Thyroid gland (tissue), 4 donors: ENCODE results near the gene DNPH1.

ENCODE experiments used
- POLR2A ChIP-seq, 2 donors: fragments of 450-650 bp; IDR thresholded peaks; one replicate each; pipeline ENCODE4 v1.6.1; 2017; ENCODE audit warnings: antibody characterized with exemption in 2 of 2, mild to moderate bottlenecking in 2 of 2, moderate library complexity in 1 of 2
- TF ChIP-seq, protein P1 (sequence below), 6 experiments: fragments of 200-600 bp in 3 of 6; fragments of 450-650 bp in 3 of 6; sonication (generic) in 3 of 6; IDR thresholded peaks; one replicate each; pipeline ENCODE4 v1.5.1; 2016 to 2019; ENCODE audit warnings: antibody characterized with exemption in 6 of 6, mild to moderate bottlenecking in 2 of 6, inconsistent platforms in 1 of 6, moderate library complexity in 1 of 6

DNA sequence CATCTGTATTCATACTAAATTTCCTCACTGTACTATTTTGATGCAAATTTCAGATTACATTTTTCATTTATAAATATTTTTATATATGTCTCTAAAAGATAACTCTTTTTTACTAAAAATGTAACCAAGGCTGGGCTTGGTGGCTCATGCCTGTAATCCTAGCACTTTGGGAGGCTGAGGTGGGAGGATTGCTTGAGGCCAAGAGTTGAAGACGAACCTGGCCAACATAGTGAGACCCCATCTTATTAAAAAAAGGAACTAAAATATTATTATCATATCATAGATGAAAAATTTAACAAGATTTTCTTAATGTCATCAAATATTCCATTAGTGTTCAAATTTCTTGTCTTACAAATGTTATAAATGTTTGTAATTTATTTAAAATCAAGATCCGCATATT, 6.6 kb upstream of the DNPH1 start:
- TF ChIP-seq, protein P1, sequence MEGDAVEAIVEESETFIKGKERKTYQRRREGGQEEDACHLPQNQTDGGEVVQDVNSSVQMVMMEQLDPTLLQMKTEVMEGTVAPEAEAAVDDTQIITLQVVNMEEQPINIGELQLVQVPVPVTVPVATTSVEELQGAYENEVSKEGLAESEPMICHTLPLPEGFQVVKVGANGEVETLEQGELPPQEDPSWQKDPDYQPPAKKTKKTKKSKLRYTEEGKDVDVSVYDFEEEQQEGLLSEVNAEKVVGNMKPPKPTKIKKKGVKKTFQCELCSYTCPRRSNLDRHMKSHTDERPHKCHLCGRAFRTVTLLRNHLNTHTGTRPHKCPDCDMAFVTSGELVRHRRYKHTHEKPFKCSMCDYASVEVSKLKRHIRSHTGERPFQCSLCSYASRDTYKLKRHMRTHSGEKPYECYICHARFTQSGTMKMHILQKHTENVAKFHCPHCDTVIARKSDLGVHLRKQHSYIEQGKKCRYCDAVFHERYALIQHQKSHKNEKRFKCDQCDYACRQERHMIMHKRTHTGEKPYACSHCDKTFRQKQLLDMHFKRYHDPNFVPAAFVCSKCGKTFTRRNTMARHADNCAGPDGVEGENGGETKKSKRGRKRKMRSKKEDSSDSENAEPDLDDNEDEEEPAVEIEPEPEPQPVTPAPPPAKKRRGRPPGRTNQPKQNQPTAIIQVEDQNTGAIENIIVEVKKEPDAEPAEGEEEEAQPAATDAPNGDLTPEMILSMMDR (IDR thresholded peaks at IDR 0.05): no peak
- TF ChIP-seq POLR2A (IDR thresholded peaks at IDR 0.05): no peak
